Measurements from ENCODE around the gene OR10G3. TPM values are rescaled to one million over a fixed set of nuclear protein-coding genes. Genes with fewer than 3 reads are reported as not detected.
A peak's percentile ranks its signal among the peaks of the same experiment; 100 is the strongest.

The OR10G3 gene
- total and polyA plus RNA-seq, 2 of the 13 experiments (the other 11 are each of a cell fraction or from before 2014, with no cell fraction given) = not detected

GRCh38 chr14:21626491-21627230, 46.8 kb upstream of the OR10G3 start:
- Histone ChIP-seq H3K9ac (ENCODE audit: insufficient read depth, low read depth, low read length) (no peak overlapping the region), H3K27ac (ENCODE audit: extremely low read length, insufficient read depth, low read length) (no peak overlapping the region), H3K9me3 (ENCODE audit: low read length) (no peaks in the 10 kb centered on the region), H3K27me3 (ENCODE audit: control insufficient read depth in 1 of 2, insufficient read depth in 2 of 2, low read length in 2 of 2) (no peaks in the 10 kb centered on the region), H3K4me1 (ENCODE audit: insufficient read depth, low read length) (no peaks in the 10 kb centered on the region), H2AFZ (ENCODE audit: low read length) (no peak overlapping the region), H4K20me1 (ENCODE audit: insufficient read depth, low read length) (no peaks in the 10 kb centered on the region), H3K36me3 (replicated peaks in 1 of 2; ENCODE audit: control insufficient read depth in 1 of 2, insufficient read depth in 2 of 2, low read length in 2 of 2) (no peaks in the 10 kb centered on the region), H3K4me2 (ENCODE audit: low read depth, low read length) (no peak overlapping the region), H3K4me3 (replicated peaks in 1 of 3; ENCODE audit: insufficient read depth in 1 of 3, low read depth in 2 of 3, low read length in 3 of 3) (no peak overlapping the region), H3K79me2 (ENCODE audit: insufficient read depth, low read length) (no peaks in the 10 kb centered on the region)
- ChIA-PET CTCF (ENCODE audit: low intra/inter-chr PET ratio, low total read pairs) (no interaction called here), POLR2A (no interaction called here)
- intact Hi-C loops (cut with micrococcal nuclease; ENCODE audit: unreplicated experiment) (no loop called here), in situ Hi-C loops (cut with HindIII; ENCODE audit: extremely low pct_ligation_motif_present, low pct_unique_long_range_greater_than_20kb) (no loop called here)
- ATAC-seq (no peak), DNase-seq (ENCODE audit: low spot score) (no peak), FAIRE-seq (no peak)
- 25% methylated on average over 3 of the region's 3 CpGs for WGBS (ENCODE audit: low lambda C conversion rate)
- no TSS peak for BruUV-seq (replicated peaks)
- TF ChIP-seq ZNF160 (CRISPR knock-in tag; IDR thresholded peaks at IDR 0.05) (no peak), ZFY (CRISPR knock-in tag; IDR thresholded peaks at IDR 0.05) (no peak), TRIM24 (CRISPR knock-in tag; IDR thresholded peaks at IDR 0.05) (no peak)

GRCh38 chr14:21617614-21618013, 37.7 kb upstream of the OR10G3 start:
- ATAC-seq (peak; percentile 24), FAIRE-seq (no peak), DNase-seq (ENCODE audit: low spot score) (no peak)
- Histone ChIP-seq H2AFZ (ENCODE audit: low read length) (no peak overlapping the region), H3K79me2 (ENCODE audit: insufficient read depth, low read length) (no peaks in the 10 kb centered on the region), H3K36me3 (replicated peaks in 1 of 2; ENCODE audit: control insufficient read depth in 1 of 2, insufficient read depth in 2 of 2, low read length in 2 of 2) (no peaks in the 10 kb centered on the region), H3K4me3 (replicated peaks in 1 of 3; ENCODE audit: insufficient read depth in 1 of 3, low read depth in 2 of 3, low read length in 3 of 3) (no peak overlapping the region), H3K9ac (ENCODE audit: insufficient read depth, low read depth, low read length) (no peak overlapping the region), H3K27me3 (ENCODE audit: control insufficient read depth in 1 of 2, insufficient read depth in 2 of 2, low read length in 2 of 2) (0 out of 5 replicates have a peak, but pooled peaks cover 0 to 4% of the 10 kb centered on the region in 2 experiments), H3K9me3 (ENCODE audit: low read length) (no peaks in the 10 kb centered on the region), H3K4me1 (ENCODE audit: insufficient read depth, low read length) (no peaks in the 10 kb centered on the region), H4K20me1 (ENCODE audit: insufficient read depth, low read length) (no peaks in the 10 kb centered on the region), H3K27ac (ENCODE audit: extremely low read length, insufficient read depth, low read length) (no peak overlapping the region), H3K4me2 (ENCODE audit: low read depth, low read length) (no peak overlapping the region)
- no peak for TF ChIP-seq ZNF317 (CRISPR knock-in tag; IDR thresholded peaks at IDR 0.05)
- TF ChIP-seq NFYC (CRISPR knock-in tag; IDR thresholded peaks at IDR 0.05) = no peak
- intact Hi-C loops (cut with micrococcal nuclease; ENCODE audit: unreplicated experiment) (no loop called here), in situ Hi-C loops (cut with HindIII; ENCODE audit: extremely low pct_ligation_motif_present, low pct_unique_long_range_greater_than_20kb) (loop anchor here (25.0 kb wide), 1 partner anchor 95 kb away; no protein-coding TSS in a partner anchor)
- ChIA-PET CTCF (ENCODE audit: low intra/inter-chr PET ratio, low total read pairs) (no interaction called here), POLR2A (no interaction called here)
- 51% methylated on average over 8 of the region's 8 CpGs for WGBS (ENCODE audit: low lambda C conversion rate)
- no TSS peak for BruUV-seq (replicated peaks)

All from HepG2 (cell line).